Neuronal stem cell (in vitro differentiated cells): ENCODE measurements around the gene LDB2.

Experiments used
- DNase-seq: peaks from one replicate; pipeline ENCODE4 v3.0.0-alpha.2; 2013; ENCODE audit warnings: low spot score
- H2AFZ ChIP-seq: one replicate; pipeline ENCODE4 v1.6.1; 2013; ENCODE audit warnings: mild to moderate bottlenecking, low read length, inconsistent platforms
- H2AK5ac ChIP-seq: 2 replicates; pipeline ENCODE4 v1.6.1; 2013; ENCODE audit warnings: low read depth, mild to moderate bottlenecking, inconsistent platforms, low read length, moderate library complexity, mixed read lengths
- H2BK120ac ChIP-seq: 2 replicates; pipeline ENCODE4 v1.6.1; 2013; ENCODE audit warnings: low read depth, mild to moderate bottlenecking, inconsistent platforms, low read length, moderate library complexity, mixed read lengths
- H2BK12ac ChIP-seq: one replicate; pipeline ENCODE4 v1.6.1; 2013; ENCODE audit warnings: low read length, inconsistent platforms
- H2BK15ac ChIP-seq: 2 replicates; pipeline ENCODE4 v1.6.1; 2013; ENCODE audit warnings: mild to moderate bottlenecking, low read length, inconsistent platforms, mixed read lengths
- H2BK5ac ChIP-seq: one replicate; pipeline ENCODE4 v1.6.1; 2013; ENCODE audit warnings: inconsistent platforms, mild to moderate bottlenecking, low read length, moderate library complexity
- H3K14ac ChIP-seq: one replicate; pipeline ENCODE4 v1.6.1; 2013; ENCODE audit warnings: low read length, inconsistent platforms
- H3K18ac ChIP-seq: 2 replicates; pipeline ENCODE4 v1.6.1; 2013; ENCODE audit warnings: low read length, inconsistent platforms
- H3K23ac ChIP-seq: 2 replicates; pipeline ENCODE4 v1.6.1; 2013; ENCODE audit warnings: low read depth, mild to moderate bottlenecking, mixed read lengths, low read length, inconsistent platforms; ENCODE audit not compliant: poor library complexity
- H3K27ac ChIP-seq: replicated peaks from 3 replicates; pipeline ENCODE4 v1.5.1; 2013; ENCODE audit warnings: low read length, inconsistent platforms
- H3K27me3 ChIP-seq, 3 experiments: 2 replicates each; pipeline ENCODE4 v1.6.1; 2013; ENCODE audit warnings: low read length in 3 of 3, mild to moderate bottlenecking in 2 of 3, inconsistent platforms in 1 of 3, low read depth in 1 of 3, mixed read lengths in 1 of 3, moderate library complexity in 1 of 3; ENCODE audit not compliant: control insufficient read depth in 3 of 3, insufficient read depth in 3 of 3
- H3K36me3 ChIP-seq, 2 donors: replicated peaks in 1 of 2; 2 replicates each; pipeline ENCODE4 v1.6.1; 2013; ENCODE audit warnings: low read length in 2 of 2; ENCODE audit not compliant: control insufficient read depth in 2 of 2, insufficient read depth in 2 of 2
- H3K4ac ChIP-seq: 2 replicates; pipeline ENCODE4 v1.6.1; 2013; ENCODE audit warnings: inconsistent platforms, mild to moderate bottlenecking, low read length, moderate library complexity
- H3K4me1 ChIP-seq, 2 donors: 1 replicate in 1 of 2; 2 replicates in 1 of 2; pipeline ENCODE4 v1.6.1; 2013; ENCODE audit warnings: low read length in 2 of 2, low read depth in 1 of 2; ENCODE audit not compliant: control insufficient read depth in 2 of 2, insufficient read depth in 1 of 2
- H3K4me2 ChIP-seq: one replicate; pipeline ENCODE4 v1.6.1; 2013; ENCODE audit warnings: mild to moderate bottlenecking, low read length, inconsistent platforms; ENCODE audit not compliant: insufficient read depth, poor library complexity, severe bottlenecking
- H3K4me3 ChIP-seq, 2 donors: 2 replicates each; pipeline ENCODE4 v1.5.1; 2013; ENCODE audit warnings: low read length in 2 of 2, mild to moderate bottlenecking in 2 of 2, inconsistent platforms in 1 of 2, moderate library complexity in 1 of 2
- H3K79me1 ChIP-seq: one replicate; pipeline ENCODE4 v1.6.1; 2013; ENCODE audit warnings: low read depth, mild to moderate bottlenecking, inconsistent platforms, low read length, moderate library complexity
- H3K9ac ChIP-seq: one replicate; pipeline ENCODE4 v1.6.1; 2013; ENCODE audit warnings: mild to moderate bottlenecking, low read depth, low read length, inconsistent platforms; ENCODE audit not compliant: poor library complexity
- H3K9me3 ChIP-seq, 2 donors: replicated peaks in 1 of 2; 2 replicates each; pipeline versions ENCODE3 to v1.6.1; 2013; ENCODE audit warnings: low read length in 2 of 2, mild to moderate bottlenecking in 2 of 2, inconsistent platforms in 1 of 2, low read depth in 1 of 2, mixed read lengths in 1 of 2, moderate library complexity in 1 of 2; ENCODE audit not compliant: control insufficient read depth in 2 of 2, insufficient read depth in 1 of 2
- H4K8ac ChIP-seq: one replicate; pipeline ENCODE4 v1.6.1; 2013; ENCODE audit warnings: low read depth, mild to moderate bottlenecking, inconsistent platforms, low read length, moderate library complexity
- H4K91ac ChIP-seq: one replicate; pipeline ENCODE4 v1.6.1; 2013; ENCODE audit warnings: low read length, low read depth, mild to moderate bottlenecking, inconsistent platforms; ENCODE audit not compliant: poor library complexity
- WGBS, 2 donors: extraction: QIAGEN DNeasy Blood & Tissue Kit; methylation state at CpG; one replicate each; pipeline ENCODE4 v1.1.7; 2013; ENCODE audit warnings: missing lambda C conversion rate in 2 of 2, mixed read lengths in 1 of 2; ENCODE audit not compliant: insufficient read length in 2 of 2, insufficient replicate concordance in 1 of 2; ENCODE audit errors: extremely low coverage in 2 of 2; 5-methylcytosine and 5-hydroxymethylcytosine counted together

The LDB2 gene

GRCh38 chr4:16817286-16817685, 81.2 kb downstream of the LDB2 start:
- no peak overlapping the region for H2BK12ac ChIP-seq
- H2BK120ac ChIP-seq: no peak overlapping the region
- no CpG with 5 or more reads among the region's 1 CpG for WGBS, 2 donors
- no peak overlapping the region for H2AFZ ChIP-seq
- no peak overlapping the region for H2AK5ac ChIP-seq
- no peak overlapping the region for H3K4me3 ChIP-seq
- H3K4me1 ChIP-seq: peaks cover 6 to 11% of the 10 kb centered on the region in 2 donors
- no peak overlapping the region for H3K9ac ChIP-seq
- H3K9me3 ChIP-seq: no peaks in the 10 kb centered on the region
- H4K8ac ChIP-seq: no peak overlapping the region
- no peaks in the 10 kb centered on the region for H3K27me3 ChIP-seq
- H3K36me3 ChIP-seq: no peaks in the 10 kb centered on the region
- H2BK5ac ChIP-seq: no peak overlapping the region
- no peaks in the 10 kb centered on the region for H3K79me1 ChIP-seq
- H3K4me2 ChIP-seq: no peak overlapping the region
- H3K18ac ChIP-seq: no peak overlapping the region
- H2BK15ac ChIP-seq: no peak overlapping the region
- no peak overlapping the region for H3K27ac ChIP-seq
- DNase-seq: no peak
- no peak overlapping the region for H4K91ac ChIP-seq
- no peak overlapping the region for H3K4ac ChIP-seq
- no peak overlapping the region for H3K23ac ChIP-seq
- H3K14ac ChIP-seq: no peak overlapping the region

- Histone ChIP-seq H3K4me3 (no peak overlapping the region), H2BK12ac (no peak overlapping the region), H3K4ac (no peak overlapping the region), H3K18ac (no peak overlapping the region), H3K23ac (no peak overlapping the region), H3K79me1 (no peaks in the 10 kb centered on the region), H3K9ac (no peak overlapping the region), H2AK5ac (no peak overlapping the region), H2BK5ac (no peak overlapping the region), H3K4me1 (peaks cover 3 to 7% of the 10 kb centered on the region in 2 donors), H3K36me3 (no peaks in the 10 kb centered on the region), H2BK120ac (no peak overlapping the region), H3K9me3 (no peaks in the 10 kb centered on the region), H3K27ac (no peak overlapping the region), H4K91ac (no peak overlapping the region), H2AFZ (no peak overlapping the region), H3K4me2 (no peak overlapping the region), H3K27me3 (no peaks in the 10 kb centered on the region), H2BK15ac (no peak overlapping the region), H4K8ac (no peak overlapping the region), H3K14ac (no peak overlapping the region)
- WGBS, 2 donors: no CpG with 5 or more reads among the region's 1 CpG
- DNase-seq: no peak
Observed at GRCh38 chr4:16814361-16814760, 84.1 kb downstream of the LDB2 start.

- Histone ChIP-seq H2BK5ac (no peak overlapping the region), H3K23ac (no peak overlapping the region), H3K79me1 (no peaks in the 10 kb centered on the region), H4K8ac (no peak overlapping the region), H3K18ac (no peak overlapping the region), H2AK5ac (no peak overlapping the region), H3K4me1 (peaks cover 0 to under 1% of the 10 kb centered on the region in 2 donors), H3K14ac (no peak overlapping the region), H3K27me3 (no peaks in the 10 kb centered on the region), H3K9me3 (peaks cover 0 to 4% of the 10 kb centered on the region in 2 donors), H2AFZ (no peak overlapping the region), H3K27ac (no peak overlapping the region), H3K4me3 (no peak overlapping the region), H3K4me2 (no peak overlapping the region), H3K36me3 (no peaks in the 10 kb centered on the region), H2BK120ac (no peak overlapping the region), H2BK12ac (no peak overlapping the region), H2BK15ac (no peak overlapping the region), H3K4ac (no peak overlapping the region), H3K9ac (no peak overlapping the region), H4K91ac (no peak overlapping the region)
- WGBS, 2 donors: no CpG with 5 or more reads among the region's 3 CpGs
- DNase-seq: no peak
Observed at GRCh38 chr4:16812041-16812440, 86.4 kb downstream of the LDB2 start.

GRCh38 chr4:16809943-16810342, 88.5 kb downstream of the LDB2 start:
- no peak overlapping the region for H2BK120ac ChIP-seq
- no peak overlapping the region for H3K18ac ChIP-seq
- no peak overlapping the region for H3K27ac ChIP-seq
- no peak overlapping the region for H3K14ac ChIP-seq
- no peak overlapping the region for H4K8ac ChIP-seq
- no CpG with 5 or more reads among the region's 3 CpGs for WGBS, 2 donors
- no peak overlapping the region for H2AFZ ChIP-seq
- H3K27me3 ChIP-seq: no peaks in the 10 kb centered on the region
- no peak overlapping the region for H4K91ac ChIP-seq
- no peak overlapping the region for H2BK15ac ChIP-seq
- H3K4me2 ChIP-seq: no peak overlapping the region
- H3K36me3 ChIP-seq: no peaks in the 10 kb centered on the region
- H3K4me1 ChIP-seq: no peaks in the 10 kb centered on the region
- no peak for DNase-seq
- no peaks in the 10 kb centered on the region for H3K79me1 ChIP-seq
- H3K9ac ChIP-seq: no peak overlapping the region
- no peak overlapping the region for H3K4me3 ChIP-seq
- H2BK5ac ChIP-seq: no peak overlapping the region
- H3K23ac ChIP-seq: no peak overlapping the region
- no peak overlapping the region for H3K4ac ChIP-seq
- H3K9me3 ChIP-seq: peaks cover 0 to 4% of the 10 kb centered on the region in 2 donors
- H2BK12ac ChIP-seq: no peak overlapping the region
- no peak overlapping the region for H2AK5ac ChIP-seq
